ENCODE measurements around the gene FAM228B.

The FAM228B gene

DNA sequence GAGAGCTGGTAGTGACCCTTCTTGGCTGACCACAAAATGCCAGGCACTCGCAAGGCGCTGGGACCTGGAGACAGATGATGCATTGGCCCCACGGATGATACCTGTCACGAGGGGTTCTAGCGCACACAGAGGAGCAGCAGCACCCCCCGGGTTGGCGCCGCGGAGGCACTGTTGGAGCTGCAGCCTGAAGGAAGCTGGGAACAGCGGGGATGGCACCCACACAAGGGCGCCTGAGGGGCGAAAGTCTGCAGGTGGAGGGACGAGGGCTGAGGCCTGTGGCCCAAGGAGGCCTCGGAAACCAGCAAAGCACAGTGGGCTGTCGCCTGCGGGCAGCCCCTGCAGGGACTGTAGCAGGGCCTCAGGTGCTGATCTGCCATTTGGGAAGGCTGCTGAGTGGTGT is 85.2 kb downstream of the FAM228B start:
- no peak for DNase-seq (ENCODE audit: low read depth)
- H3K4me3 ChIP-seq (ENCODE audit: low read depth, low read length), result no peak overlapping the region
- TF ChIP-seq MYC (IDR thresholded peaks at IDR 0.05; ENCODE audit: low read depth, low read length), result no peak
- no peak for TF ChIP-seq POLR2A (IDR thresholded peaks at IDR 0.05; ENCODE audit: extremely low read depth, insufficient read length)
- TF ChIP-seq, protein P1, sequence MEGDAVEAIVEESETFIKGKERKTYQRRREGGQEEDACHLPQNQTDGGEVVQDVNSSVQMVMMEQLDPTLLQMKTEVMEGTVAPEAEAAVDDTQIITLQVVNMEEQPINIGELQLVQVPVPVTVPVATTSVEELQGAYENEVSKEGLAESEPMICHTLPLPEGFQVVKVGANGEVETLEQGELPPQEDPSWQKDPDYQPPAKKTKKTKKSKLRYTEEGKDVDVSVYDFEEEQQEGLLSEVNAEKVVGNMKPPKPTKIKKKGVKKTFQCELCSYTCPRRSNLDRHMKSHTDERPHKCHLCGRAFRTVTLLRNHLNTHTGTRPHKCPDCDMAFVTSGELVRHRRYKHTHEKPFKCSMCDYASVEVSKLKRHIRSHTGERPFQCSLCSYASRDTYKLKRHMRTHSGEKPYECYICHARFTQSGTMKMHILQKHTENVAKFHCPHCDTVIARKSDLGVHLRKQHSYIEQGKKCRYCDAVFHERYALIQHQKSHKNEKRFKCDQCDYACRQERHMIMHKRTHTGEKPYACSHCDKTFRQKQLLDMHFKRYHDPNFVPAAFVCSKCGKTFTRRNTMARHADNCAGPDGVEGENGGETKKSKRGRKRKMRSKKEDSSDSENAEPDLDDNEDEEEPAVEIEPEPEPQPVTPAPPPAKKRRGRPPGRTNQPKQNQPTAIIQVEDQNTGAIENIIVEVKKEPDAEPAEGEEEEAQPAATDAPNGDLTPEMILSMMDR (IDR thresholded peaks at IDR 0.05; ENCODE audit: low read depth, low read length), result no peak
- TF ChIP-seq, protein P2, sequence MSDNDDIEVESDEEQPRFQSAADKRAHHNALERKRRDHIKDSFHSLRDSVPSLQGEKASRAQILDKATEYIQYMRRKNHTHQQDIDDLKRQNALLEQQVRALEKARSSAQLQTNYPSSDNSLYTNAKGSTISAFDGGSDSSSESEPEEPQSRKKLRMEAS (IDR thresholded peaks at IDR 0.05; ENCODE audit: low read depth, low read length), result no peak

DNA sequence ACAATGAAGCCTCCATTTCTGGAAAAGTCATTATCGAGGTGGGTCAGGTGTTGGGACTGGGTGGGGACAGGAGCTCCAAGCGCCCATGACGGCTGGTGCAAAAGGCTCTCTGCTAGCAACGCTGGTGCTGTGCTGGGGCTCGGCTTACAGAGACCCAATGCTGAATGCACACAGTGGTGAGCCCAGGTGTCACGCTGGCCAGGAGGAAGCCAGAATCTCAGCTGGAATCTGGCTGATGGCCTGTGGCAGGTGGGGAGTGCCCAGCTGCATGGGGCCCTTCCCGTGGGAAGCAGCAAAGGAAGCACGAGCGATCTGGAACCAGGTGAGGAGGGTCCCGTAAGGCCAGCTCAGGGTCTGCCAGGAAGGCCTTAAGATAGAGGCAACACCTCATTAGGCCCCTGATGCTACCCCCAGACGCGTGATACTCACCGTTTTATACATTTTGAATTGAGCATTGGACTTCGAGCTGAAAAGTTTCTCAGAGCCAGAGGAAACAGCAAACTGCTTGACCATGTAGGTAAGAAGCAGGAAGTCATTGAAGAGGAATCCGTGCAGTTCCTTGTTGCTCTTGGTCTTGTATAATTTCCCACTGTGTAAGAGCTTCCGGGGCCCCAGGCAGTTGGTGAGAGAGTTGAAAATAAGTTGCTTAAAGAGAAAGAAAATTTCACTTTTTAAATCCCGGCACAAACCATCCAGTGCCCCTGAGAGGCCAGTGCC is 86.3 kb downstream of the FAM228B start:
- H3K4me3 ChIP-seq (ENCODE audit: low read depth, low read length), result no peak overlapping the region
- DNase-seq (ENCODE audit: low read depth), result peak; percentile 14
- TF ChIP-seq POLR2A (IDR thresholded peaks at IDR 0.05; ENCODE audit: extremely low read depth, insufficient read length) (no peak), MYC (IDR thresholded peaks at IDR 0.05; ENCODE audit: low read depth, low read length) (no peak)
- TF ChIP-seq, protein P2 (IDR thresholded peaks at IDR 0.05; ENCODE audit: low read depth, low read length), result no peak
- TF ChIP-seq, protein P1 (IDR thresholded peaks at IDR 0.05; ENCODE audit: low read depth, low read length), result no peak

DNA sequence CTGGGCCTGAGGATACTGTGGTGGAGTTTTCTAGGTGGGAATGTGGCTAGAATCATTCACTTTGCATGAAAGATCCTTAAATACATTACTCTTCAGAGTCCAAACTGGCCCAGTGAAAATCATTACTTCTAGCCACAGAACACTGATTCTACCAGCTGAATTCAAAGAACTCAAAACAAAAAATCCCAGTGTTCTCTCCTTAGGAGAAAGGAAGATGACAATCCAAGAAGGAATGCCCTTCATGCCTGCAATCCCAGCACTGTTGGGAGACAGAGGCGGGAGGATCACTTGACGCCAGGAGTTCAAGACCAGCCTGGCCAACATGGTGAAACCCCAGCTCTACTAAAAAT is 86.8 kb downstream of the FAM228B start:
- no peak overlapping the region for H3K4me3 ChIP-seq (ENCODE audit: low read depth, low read length)
- TF ChIP-seq, protein P1 (IDR thresholded peaks at IDR 0.05; ENCODE audit: low read depth, low read length), result no peak
- TF ChIP-seq MYC (IDR thresholded peaks at IDR 0.05; ENCODE audit: low read depth, low read length), result no peak
- TF ChIP-seq POLR2A (IDR thresholded peaks at IDR 0.05; ENCODE audit: extremely low read depth, insufficient read length), result no peak
- TF ChIP-seq, protein P2 (IDR thresholded peaks at IDR 0.05; ENCODE audit: low read depth, low read length), result no peak
- no peak for DNase-seq (ENCODE audit: low read depth)

DNA sequence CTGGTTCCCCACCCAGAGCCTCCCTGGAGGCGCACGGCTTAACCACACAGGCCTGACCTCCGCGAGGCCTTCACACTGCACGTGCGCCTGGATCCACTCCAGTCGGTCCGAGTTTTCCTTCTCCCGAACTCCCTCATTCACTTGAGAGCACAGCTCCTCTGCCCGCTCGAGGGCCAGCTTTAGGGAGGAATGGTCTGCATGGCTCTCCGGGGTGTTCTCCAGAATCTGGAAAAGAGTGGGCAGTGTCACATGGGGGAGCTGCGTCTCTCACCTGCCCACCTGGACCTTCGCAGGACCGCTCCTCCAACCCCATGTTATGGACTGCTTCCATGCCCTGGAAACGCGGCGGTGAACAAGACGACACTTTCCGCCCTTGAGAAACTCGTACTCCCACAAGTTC is 87.5 kb downstream of the FAM228B start:
- DNase-seq (ENCODE audit: low read depth), result no peak
- TF ChIP-seq MYC (IDR thresholded peaks at IDR 0.05; ENCODE audit: low read depth, low read length), result no peak

DNA sequence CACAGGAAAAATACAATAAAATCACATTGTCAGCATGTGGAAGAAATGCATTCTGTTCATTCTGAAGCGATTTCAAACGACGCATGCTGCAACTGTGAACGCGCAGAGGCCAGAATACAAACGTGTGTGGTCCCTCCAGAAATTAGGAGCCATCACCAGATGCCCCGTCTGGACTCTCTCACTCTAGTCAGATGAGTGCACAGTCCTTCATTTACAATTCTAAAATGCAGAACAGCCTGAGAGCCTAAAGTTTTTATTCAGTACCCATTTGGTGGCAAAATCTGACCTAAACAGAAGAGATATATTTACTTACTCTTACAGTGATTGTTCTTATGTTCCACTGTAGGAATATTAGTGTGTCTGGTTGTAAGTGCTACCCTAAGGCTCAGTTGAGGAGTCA is 88.1 kb downstream of the FAM228B start:
- no peak for DNase-seq (ENCODE audit: low read depth)
- TF ChIP-seq, protein P1 (IDR thresholded peaks at IDR 0.05; ENCODE audit: low read depth, low read length), result no peak
- TF ChIP-seq MYC (IDR thresholded peaks at IDR 0.05; ENCODE audit: low read depth, low read length) (no peak), POLR2A (IDR thresholded peaks at IDR 0.05; ENCODE audit: extremely low read depth, insufficient read length) (no peak)
- TF ChIP-seq, protein P2 (IDR thresholded peaks at IDR 0.05; ENCODE audit: low read depth, low read length), result no peak
- H3K4me3 ChIP-seq (ENCODE audit: low read depth, low read length), result no peak overlapping the region

More for the DNA sequence above, 87.5 kb downstream of the FAM228B start:
- no peak overlapping the region for H3K4me3 ChIP-seq (ENCODE audit: low read depth, low read length)

DNA sequence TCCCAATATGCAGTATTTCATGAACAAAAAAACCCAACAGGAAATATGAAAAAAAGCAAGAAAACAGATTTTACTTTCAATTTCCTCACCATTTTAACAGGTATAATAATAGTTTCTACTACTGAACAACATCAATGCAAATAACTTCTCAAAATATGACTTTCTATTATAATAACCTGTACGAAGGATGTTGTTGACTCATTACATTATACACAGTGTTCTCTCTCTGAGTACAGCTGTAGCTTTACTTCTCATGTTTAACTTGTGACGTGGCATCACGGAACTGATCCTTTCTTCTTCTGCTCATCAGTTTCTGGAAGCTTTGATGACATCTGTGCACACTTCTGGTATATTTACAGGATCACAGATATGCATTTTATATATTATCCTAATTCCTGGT is 91.6 kb downstream of the FAM228B start:
- no peak for DNase-seq (ENCODE audit: low read depth)
- TF ChIP-seq, protein P2 (IDR thresholded peaks at IDR 0.05; ENCODE audit: low read depth, low read length), result no peak
- TF ChIP-seq, protein P1 (IDR thresholded peaks at IDR 0.05; ENCODE audit: low read depth, low read length), result no peak
- TF ChIP-seq MYC (IDR thresholded peaks at IDR 0.05; ENCODE audit: low read depth, low read length) (no peak), POLR2A (IDR thresholded peaks at IDR 0.05; ENCODE audit: extremely low read depth, insufficient read length) (no peak)
- H3K4me3 ChIP-seq (ENCODE audit: low read depth, low read length), result no peak overlapping the region

Measured in NB4 (cell line).